ENCODE data around the gene POLR3K.
"Not testable (repeated sequence)": the region's sequence is repeated elsewhere in the genome, so short reads cannot be mapped to it uniquely, and the experiment has no call there.

The POLR3K gene

DNA sequence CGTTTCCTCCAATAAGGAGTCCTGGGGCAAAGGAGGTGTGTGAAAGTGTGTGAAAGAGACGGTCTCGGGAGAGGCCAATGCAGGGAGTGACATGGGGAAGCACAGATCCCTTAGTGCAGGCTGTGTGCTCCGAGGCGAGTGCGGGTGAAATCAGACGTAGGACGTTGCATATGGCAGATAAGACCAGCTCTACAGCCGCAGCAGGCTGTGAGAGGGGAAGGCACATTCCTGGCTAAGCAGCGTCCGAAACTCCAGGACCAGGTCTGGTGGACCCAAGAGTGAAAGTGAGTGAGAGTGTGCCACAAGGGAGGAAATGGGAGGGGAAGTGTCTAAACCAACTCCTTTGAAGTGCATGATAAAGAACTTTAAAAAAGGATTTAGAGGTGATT, 11.3 kb downstream of the POLR3K start:
- no peak for DNase-seq

DNA sequence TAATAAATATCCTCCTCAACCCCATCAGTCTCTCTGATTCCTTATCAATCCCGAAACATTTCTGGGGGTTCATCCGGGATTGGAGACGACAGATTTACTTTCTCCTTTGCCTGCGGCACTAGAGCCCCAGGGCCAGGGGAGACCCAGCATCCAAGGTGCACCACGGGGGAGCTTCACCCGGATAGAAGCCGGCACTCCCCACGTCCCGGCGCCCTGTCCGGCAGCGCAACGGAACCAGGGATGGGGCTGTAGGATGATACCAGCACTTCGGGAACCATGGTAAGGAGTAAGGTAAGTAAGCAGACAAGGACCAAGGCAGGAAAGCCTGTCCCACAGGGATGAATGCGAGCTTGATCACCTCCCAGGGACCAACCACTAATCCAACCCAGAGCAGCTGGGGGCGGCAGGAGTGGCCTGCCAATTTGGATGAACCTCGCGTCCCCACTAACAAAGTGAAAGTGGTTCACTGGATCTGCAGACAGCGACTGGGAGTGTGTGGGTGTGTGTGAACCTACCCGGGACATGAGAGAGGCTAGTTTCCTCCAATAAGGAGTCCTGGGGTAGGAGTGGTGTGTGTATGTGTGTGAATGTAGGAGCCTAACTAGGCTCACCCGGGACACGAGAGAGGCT, 11.9 kb downstream of the POLR3K start:
- no peak for DNase-seq

DNA sequence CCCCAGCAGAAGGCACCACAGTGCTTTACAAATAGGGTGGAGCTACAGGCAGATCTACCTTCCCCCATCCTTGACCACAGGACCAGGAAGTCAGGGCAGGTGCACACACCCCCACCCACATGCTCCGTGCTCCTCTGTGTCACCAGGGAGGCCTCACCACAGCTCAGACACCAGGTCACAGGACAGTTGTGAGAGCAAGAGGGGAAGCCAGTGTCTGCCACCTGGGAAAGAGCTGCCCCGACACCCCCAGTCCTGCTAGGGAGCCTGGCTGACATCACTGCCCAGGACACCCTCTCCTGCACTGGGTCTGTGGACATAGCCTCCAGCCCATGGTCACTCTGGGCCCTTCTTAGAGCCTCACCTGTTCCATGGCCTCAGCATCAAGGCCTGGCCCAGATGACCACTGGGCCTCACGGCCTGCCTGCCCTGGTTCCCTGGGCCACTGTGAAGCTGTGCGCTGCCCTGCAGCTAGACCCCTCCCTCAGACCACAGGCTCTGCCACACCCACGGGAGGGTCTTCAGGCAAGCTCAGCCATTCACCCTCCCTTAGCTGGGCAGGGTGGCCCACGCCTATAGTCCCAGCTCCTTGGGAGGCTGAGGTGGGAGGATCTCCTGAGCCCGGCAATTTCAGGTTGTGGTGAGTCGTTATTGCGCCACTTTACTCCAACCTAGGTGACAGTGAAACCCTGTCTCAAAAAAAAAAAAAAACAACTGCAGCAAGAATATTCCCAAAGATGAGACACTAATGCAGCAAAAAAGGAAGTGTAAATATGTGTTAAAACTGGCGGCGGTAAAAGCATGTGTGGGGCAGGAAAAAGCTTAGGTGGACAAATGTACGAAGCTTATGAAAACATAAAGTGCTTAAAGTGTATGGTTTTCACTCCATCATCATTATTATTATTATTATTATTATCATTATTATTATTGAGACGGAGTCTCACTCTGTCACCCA, 14.2 kb downstream of the POLR3K start:
- DNase-seq = no peak

DNA sequence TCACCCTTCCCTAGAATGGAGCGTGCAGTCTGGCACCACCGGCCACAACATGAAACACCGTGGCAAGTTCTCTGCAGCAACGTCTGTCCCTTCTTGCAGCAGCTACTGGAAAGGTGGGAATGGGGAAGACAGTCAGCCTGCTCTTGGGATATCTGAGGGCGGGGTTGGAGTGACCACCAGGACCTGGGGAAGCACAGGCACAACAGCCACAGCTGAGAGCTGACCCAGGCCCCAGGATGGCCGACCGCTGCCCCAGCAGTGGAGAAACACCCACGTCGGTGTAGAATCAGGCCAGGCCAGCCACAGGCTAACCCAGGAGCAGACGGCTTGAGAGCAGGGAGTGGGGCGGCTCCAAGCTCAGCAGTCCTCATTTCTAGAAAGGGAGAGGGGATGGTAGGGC, 15.2 kb downstream of the POLR3K start:
- not testable (repeated sequence) for DNase-seq

GRCh38 chr16:37511-37910, 15.9 kb downstream of the POLR3K start:
- no peak for DNase-seq

DNA sequence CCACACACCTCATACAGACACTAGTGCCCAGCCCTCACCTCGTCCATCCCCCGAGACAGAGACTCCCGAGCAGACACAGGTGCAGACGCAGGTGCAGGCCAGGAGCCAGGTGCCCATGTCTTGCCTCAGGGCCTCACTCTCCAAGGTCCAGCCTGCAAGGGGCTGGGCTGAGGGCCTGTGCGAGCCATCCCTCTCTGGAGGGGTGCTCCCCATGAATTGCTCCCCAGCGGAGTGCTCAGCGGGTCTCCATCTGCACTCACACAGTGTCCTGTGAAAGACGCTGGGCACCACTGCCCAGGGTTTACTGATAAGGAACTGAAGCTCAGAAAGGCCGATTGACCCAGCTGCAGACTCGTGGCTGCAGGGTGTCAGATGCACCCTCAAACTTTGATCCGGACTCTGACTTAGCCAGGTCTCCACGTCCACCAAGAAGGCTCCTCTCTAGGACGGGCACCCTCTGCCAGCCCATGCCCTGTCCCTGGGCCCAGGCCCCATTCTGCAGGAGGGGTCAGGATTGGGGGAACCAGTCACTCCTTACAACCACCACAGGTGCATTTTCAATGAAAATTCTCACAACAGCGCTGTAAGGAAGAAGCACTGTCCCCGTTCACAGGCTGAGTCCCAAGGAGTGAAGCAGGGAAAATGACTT, 16.9 kb downstream of the POLR3K start:
- DNase-seq = no peak

GRCh38 chr16:35678-36305, 17.6 kb downstream of the POLR3K start:
- no peak for DNase-seq

- peak; percentile 20 to 62 for DNase-seq
Observed at GRCh38 chr16:35011-35677, 18.3 kb downstream of the POLR3K start.

DNA sequence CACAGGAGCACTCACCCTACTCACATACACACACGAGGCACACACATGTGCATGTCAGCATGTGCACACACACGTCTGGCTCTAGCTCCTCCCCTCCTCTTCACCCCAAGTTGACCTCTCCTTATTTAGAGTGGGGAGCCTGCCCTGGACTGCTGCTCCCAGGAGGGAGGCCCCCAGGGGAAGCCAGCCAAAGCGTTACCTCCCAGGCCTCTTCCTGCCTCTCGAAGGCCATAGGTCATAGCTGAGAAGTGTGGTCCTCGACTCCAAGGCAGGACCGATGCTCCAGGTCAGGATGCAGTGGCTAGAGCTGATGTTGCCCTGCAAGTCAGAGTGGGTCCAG, 18.8 kb downstream of the POLR3K start:
- DNase-seq = no peak

GRCh38 chr16:33877-34647, 19.3 kb downstream of the POLR3K start:
- DNase-seq = no peak

DNA sequence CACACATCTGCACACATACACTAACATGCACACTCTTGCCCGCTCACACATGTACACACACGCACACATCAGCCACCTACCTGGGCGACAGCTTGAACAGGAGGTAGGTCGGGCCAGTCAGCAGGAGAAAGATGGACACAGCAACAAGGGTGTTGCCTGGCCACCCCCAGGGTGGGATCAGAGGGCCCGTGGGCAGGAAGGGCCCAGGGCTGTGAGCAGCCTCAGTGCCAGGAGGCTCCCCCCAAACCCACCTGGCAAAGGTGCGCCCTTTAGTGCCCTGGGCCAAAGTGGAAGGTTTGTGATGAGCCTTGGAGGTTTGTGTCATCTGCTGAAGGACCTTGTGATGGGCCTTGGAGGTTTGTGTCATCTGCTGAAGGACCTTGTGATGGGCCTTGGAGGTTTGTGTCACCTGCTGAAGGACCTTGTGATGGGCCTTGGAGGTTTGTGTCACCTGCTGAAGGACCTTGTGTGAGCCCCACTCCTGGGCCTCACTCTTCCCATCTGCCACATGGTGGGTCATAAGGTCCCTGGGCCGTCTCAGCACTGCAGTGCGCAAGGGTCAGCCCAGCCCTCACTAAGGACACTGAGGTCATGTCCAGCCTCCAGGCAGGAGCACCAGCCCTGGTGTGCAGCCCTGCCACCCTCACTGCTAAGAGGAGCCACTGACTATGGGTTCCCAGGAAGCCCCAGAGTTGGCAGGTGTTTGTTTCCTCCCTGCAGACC, 20.1 kb downstream of the POLR3K start:
- not testable (repeated sequence) for DNase-seq

DNA sequence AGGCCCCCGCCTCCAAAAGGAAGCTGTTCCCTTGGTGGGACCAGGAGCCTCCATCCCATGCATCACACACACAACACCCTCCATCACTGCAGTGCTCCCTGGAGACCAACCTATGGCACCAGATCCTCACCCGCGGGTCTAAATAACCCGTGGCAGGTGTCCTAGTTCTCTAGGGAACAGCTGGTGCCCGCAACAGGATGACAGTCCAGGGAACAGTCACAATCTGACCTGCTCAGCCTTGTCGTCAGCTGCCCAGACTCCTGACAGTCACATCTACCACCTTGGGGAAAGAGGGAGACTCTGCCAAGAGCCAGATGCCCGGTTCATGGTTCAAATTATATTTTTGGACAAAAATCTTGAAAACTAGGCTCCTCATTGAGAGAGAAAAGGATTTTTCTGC, 22.8 kb downstream of the POLR3K start:
- not testable (repeated sequence) for DNase-seq

- DNase-seq = not testable (repeated sequence)
Observed at GRCh38 chr16:25926-26348, 27.5 kb downstream of the POLR3K start.

- not testable (repeated sequence) for DNase-seq
Observed at GRCh38 chr16:24151-24550, 29.3 kb downstream of the POLR3K start.

GRCh38 chr16:20886-21285, 32.5 kb downstream of the POLR3K start:
- not testable (repeated sequence) for DNase-seq

GRCh38 chr16:17062-17765, 36.2 kb downstream of the POLR3K start:
- DNase-seq = not testable (repeated sequence)

- peak in 1 of 2 donors; percentile 74 for DNase-seq
Observed at GRCh38 chr16:10772-11171, 42.6 kb downstream of the POLR3K start.

- no peak for DNase-seq
Observed at GRCh38 chr16:9903-10665, 43.3 kb downstream of the POLR3K start.

All from bone marrow (tissue), 2 donors.